Fibroblast of skin of scalp (primary cell): Measurements from ENCODE around the gene RNF157.
"Not testable (repeated sequence)": the region's sequence is repeated elsewhere in the genome, so short reads cannot be mapped to it uniquely, and the experiment has no call there.

Experiments used
- DNase-seq: peaks from one replicate; pipeline ENCODE4 v3.0.0-alpha.2; 2013

Gene RNF157

DNA sequence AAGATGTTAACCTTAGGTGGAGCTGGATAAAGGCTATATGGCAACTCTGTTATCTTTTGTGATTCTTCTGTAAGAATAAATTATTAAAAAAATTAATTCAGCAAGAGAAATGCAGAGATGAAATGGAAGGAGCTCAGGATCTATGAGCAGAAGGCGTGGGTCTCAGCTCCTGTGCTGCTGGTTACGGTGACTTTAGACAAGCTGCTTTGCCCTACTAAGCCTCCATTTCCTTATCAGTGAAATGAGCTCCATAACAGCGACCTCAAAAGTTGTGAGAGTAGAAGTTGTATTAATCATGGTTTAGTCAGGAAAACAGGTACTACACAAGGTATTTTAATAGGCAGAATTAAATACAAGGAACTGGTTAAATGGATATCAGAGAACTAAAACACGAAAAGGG is 51.0 kb downstream of the RNF157 start:
- DNase-seq: no peak

DNA sequence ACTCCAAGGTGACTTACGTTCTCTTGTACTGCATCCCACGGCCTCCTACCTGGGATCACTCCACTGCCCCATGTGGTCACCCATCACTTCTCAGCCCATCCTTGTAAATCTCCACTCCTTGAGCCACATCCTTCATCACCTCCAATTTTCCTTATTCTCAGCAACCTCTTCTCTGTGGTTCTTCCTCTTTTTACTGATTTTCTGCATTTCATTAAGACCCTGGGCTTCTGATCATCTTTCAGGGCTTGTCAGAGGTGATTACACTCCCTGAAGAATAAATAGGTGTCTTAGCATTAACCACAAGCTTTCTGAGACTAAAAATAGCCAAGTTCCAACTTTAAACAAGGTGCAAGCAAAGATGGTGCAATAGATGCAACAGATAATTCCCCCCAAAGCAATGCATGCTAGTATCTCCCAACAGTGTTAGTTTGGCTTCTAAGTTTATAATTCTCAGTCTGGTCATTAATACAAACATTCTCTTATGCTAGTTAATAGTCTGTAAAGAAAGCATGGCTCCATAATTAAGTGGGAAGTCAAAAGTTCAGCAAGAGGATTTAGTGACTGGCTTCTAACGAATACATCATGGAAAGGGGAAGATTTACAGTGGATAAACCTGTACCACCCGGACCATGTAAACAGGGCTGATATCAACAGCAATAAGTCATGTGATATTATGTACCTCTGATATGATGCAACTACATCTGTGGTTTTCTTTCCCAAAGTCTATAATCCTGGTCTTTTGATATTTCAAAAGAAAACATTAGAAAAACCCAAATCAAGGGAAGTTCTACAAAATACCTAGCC is 51.9 kb downstream of the RNF157 start:
- DNase-seq: no peak

DNA sequence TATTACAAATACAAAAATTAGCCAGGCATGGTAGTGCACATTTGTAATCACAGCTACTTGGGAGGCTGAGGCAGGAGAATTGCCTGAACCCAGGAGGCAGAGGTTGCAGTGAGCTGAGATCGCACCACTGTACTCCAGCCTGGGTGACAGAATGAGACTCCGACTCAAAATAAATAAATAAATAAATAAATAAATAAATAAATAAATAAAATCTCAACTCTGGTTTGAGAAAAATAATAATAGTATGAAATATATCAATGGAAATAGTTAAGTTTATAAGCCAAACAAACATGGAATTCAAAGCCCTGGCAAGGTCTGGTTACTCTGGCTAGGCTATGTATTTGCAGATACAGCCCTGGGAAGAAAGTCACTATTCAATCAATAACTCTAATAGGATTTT is 53.5 kb downstream of the RNF157 start:
- not testable (repeated sequence) for DNase-seq

DNA sequence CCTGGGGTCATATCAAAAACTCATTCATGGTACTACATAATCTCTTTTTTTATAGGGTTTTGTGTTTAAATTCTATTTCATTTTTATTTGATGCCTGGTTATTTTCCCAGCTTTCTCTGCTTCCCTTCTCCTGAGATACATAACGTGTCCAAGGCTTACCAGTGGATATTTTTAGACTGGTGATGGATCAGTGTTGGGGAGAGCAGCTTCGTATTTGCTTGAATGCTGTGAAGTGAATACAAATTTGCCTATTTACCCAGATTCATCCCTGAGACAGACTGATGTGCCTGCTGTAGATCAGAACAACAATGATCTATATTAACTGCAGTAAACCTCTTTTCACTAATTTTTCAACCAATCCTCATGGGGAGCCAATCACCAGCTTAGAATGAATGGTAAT is 56.0 kb downstream of the RNF157 start:
- no peak for DNase-seq

DNA sequence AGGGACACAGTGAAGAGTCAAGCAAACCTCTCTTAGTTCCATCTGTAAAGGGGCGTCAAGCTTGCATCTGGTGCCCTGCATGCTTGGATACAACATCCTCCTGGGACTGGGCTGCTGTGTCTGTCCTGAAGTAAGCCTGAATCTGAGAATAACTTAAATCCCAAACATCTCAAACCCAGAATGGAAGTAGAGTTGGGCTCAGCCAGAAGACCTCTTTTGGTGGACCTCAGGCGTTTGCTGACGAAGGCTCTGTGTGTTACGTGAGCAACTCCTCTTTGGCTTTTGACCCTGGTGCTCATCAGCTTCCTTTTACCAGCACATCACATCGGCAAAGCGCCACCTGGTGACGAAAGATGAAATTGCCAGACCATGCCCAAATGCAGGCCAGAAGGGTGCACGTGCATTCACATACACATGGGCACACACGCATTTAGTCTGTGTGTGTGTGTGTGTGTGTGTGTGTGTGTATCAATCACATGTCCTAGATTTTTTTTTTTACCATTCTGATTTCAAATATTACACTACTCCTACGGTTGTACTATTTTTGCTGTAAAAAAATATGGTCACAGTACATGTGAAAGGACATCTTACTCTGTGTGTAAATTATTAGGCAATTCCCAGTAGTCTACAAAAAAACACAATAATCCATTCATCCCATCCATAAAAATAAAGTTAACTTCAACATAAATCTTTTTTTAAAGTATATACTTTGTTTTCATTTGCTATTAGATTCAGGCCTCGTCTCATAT is 58.1 kb downstream of the RNF157 start:
- peak; percentile 88 for DNase-seq

DNA sequence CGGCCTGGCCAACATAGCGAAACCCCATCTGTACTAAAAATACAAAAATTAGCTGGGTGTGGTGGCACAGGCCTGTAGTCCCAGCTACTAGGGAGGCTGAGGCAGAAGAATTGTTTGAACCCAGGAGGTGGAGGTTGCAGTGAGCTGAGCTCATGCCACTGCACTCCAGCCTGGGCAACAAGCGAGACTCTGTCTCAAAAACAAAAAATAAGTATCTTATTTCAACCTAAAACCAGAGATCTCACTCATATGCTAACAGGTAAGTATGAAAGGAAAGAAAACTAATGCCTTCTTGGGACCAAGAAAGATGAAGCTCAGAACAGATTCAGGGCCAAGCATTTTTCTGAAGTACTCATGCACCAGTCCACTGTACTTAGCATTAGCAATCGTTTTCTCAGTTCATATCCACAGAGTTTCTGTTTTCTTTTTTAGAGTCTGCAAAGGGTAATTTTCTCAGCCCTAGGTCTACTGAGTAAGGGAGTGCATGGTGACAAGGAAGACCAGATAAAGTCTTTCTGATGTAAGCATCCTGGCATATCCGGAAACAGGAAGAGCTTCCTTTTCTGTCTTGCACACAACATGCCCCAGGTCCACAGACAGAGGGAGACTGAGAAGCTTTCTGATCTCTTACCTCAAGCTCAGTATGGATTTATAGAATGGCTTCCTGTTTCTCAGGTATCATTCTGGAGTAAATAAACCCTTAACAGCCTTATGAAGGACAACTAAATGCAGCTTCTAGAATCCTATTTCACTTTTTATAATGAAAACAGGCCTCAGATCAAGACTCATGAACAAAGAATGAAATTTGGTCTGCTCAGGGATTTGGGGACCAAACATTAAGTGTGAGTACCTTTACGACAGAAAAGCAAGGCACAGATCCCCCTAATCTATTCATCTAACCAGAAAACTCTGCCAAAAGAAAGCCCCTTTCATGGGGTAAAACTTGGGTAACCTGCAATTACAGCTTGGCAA is 60.5 kb downstream of the RNF157 start:
- DNase-seq: peak; percentile 36

DNA sequence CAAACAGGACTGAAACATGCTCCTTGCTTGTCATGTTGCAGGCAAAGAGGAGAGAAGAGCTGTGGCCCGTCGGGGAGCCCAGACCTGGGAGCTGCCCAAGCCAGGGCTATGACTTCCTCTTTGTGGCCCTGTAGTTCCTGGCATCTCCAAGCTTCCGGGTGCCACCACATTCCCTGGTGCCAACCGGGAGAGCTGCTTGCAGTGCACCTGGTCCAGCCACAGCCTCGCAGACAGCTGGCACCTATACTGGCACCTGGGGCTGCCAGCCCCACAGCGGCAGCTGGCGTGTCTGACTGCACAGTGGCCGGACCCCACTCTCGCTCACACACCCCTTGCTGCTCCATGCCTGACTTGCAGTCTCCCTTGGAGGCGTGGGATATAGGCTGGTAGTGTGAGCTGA is 62.2 kb downstream of the RNF157 start:
- DNase-seq: no peak

DNA sequence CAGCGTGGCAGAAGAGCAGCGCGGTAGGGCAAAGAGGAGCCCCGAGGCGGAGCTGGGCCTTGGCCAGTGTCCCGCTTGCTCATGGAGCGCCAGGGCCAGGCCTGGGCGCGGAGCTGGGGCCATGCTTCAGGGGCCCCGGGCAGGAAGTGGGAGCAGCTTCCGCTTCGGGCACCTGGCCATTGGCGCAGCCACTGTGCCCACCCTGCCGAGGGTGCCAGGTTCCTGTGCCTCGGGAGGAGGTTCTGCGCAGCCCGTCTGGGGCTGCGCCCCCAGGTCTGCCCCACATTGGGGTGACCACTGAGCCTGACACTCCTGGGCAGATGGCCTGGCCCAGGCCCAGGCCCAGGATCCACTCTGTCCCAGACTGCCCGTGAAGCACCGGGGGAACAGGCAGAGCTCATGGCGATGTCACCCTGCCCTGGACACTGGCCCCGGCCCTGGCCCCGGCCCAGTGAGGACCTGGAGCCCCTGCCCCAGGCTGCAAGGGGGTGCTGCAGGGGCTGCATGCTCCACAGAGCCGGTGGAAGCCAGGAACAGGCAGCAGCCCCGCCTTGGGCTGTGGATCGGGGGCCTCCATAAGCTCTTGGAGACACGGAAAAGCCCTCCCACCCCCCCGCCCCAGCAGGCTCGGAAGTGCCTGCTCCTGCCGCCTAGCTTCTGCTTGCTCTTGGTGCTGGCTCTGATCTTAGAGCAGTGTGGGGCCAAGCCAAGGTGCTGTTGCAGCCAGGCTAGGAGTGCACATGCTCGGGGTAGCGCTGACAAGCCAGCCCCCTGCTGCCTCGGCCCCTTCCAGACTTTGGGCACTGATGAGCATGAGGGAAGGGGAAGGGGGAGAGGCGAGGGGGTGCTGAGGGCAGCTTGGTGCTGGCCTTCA is 63.4 kb downstream of the RNF157 start:
- DNase-seq: no peak

DNA sequence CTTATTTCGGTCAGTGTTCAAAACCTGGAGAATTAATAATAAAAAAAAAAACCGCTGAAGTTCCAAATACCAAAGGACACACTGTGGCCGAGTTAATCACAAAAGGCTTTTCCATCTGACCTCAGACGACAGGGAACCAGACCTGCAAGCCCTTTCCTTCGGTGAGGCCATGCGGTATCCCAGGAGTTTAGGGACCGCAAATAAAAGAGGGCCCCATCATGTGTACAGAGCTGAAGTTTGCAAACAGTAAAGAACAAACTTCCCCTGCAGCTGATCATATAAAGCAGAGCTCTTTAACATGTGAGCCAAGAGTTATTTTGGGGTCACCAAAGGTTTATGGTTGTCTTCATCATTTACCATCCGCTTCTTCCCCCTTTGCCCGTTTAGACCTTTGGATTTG is 66.3 kb downstream of the RNF157 start:
- no peak for DNase-seq

DNA sequence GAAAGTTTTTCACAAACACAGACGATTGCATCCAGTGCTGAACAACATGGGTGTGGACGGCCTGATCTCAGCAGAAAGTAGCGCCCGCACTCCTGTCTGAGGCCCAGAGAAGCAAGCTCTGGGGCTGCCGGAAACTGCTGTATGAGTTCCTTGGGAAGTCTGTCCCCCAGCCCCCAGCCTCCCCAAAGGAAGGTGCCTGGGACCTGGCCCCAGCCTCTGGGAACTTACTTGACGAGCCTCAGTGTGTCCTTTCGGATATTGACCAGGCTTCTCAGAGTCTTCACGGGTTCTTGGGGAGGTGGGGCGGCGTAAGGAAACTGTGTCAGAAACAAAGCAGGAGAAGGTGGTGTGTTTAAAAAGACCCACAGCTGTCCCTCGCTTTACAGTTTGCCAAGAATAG is 66.8 kb downstream of the RNF157 start:
- DNase-seq: no peak

DNA sequence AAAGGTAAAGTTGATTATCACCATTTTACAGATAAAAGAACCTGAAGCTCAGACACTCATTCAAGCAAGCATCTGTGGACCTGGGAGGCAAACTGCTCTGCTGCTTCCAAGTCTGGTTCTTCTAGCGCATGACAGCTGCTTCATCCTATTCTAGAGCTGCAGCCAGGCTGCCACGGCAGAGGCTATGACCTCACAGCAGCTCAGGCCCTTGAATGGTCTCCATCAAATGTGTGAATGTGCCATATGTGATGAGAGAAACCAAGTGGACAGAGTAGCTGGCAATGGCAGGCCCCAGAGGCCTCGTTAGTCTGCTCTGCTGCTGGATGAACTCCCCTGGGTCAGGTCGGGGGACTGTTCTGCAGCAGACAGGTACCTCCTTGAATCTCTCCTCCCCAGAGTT is 68.6 kb downstream of the RNF157 start:
- no peak for DNase-seq

DNA sequence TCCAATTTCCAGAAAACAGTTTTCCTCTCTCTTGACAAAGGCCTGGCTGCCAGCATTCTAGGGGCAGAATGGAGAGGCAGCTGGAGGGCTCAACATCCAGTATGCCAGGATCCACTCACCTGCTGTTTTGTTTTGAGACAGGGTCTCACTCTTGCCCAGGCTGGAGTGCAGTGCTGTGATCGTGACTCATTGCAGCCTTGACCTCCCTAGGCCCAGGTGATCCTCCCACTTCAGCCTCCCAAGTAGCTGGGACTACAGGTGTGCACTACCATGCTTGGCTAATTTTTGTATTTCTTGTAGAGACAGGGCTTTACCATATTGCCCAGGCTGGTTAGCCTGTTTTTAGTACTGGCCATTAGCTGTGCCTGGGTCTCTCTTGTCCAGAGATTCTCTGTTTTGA is 70.2 kb downstream of the RNF157 start:
- no peak for DNase-seq

DNA sequence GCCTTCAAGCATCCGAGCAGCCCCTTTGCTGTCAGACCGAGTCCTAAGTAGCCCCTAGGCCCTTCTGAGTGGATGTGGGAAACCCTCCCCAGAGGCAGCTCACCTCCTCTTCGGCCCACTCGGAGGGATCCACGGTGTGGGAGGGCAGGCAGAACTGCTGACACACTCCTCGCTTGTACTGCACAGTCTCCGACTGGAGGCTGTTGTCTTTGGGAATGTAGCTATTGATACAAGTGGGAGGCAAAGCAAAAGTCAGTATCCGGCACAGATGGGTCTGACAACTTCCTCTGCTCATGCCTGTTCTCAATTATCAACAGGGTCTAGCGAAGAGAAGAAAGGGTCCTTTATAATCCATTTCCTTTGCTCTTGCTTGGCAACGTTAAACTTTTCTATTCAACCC is 73.4 kb downstream of the RNF157 start:
- no peak for DNase-seq

DNA sequence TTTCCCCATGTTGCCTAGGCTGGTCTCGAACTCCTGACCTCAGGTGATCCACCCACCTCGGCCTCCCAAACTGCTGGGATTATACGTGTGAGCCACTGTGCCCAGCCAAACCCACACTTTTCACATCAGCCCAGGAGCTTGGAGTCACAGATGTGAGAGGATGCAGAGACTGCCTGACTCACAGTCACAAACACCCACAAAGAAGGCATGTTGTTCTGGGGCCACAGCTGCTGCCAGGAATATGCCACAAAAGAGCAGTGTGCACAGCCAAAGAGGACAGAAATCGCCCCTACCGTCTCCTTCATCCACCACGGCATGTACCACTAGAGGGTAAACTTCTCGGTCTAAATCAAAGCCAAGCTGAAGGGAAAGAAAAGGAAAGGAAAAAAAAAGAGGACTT is 74.1 kb downstream of the RNF157 start:
- no peak for DNase-seq

DNA sequence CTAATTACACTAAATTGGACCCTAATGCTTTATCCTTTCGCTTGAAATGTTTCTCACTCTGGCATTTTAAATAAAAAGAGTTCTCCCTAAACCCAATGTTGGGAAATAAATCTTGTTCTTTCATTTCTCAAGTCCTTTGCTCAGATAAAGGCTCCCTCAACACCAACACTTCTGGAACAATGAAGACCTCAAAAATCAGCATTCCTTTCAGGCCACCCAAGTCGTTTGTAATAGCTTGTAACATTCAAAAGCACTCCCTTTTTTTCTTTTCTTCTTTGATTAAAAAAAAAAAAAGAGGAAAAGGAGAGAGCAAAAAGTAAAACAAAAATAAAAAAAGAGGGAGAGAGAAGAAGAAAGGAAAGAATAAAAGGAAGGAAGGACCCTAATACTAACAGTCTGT is 76.0 kb downstream of the RNF157 start:
- DNase-seq: peak; percentile 13

DNA sequence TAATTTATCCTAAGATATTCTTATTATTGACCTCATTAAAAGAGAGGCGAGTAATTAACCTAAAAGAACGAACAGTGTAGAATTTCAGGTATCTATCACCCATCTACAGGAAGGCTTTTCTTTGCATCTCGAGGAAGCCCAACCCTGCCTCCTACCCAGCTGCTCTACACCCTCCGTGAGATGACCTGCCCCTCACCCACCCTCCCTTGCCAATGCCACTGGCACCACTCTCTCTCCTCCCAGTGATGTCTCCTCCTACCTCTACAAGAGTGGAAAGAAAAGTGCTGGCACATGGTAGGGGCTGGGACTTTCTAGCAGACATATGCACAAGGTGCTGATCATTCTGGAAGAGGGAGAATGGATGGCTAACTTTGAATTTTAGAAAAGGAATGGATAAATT is 76.4 kb downstream of the RNF157 start:
- DNase-seq: no peak

DNA sequence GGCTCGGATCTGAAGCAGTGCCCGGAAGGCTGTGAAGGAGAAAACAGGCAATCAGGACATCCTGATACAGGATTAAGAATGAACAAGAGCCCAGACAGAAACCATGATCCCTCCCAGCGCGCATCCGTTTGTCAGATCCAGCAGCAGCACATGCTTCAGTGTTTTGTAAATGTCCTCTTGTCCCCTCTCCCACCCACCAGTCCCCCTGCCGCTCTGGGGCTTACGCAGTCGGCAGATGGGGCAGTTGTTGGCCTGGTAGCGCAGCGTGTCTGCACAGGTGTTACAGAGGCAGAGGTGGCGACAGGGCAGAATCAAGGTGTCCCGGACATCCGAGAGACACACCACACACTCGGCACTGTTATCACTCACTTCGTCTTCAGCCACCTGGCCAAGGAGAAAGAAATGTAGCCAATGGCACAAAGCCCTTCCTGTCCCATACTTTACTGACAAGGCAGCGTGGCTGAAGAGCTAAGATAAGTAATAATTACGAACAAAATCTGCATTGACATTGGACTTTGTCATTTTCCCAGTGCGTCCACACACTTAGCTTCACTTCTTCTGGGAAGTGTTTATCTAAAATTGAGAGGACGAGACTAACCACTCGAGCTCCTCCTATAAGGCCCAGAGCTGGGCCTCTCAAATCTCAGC is 78.5 kb downstream of the RNF157 start:
- DNase-seq: no peak

DNA sequence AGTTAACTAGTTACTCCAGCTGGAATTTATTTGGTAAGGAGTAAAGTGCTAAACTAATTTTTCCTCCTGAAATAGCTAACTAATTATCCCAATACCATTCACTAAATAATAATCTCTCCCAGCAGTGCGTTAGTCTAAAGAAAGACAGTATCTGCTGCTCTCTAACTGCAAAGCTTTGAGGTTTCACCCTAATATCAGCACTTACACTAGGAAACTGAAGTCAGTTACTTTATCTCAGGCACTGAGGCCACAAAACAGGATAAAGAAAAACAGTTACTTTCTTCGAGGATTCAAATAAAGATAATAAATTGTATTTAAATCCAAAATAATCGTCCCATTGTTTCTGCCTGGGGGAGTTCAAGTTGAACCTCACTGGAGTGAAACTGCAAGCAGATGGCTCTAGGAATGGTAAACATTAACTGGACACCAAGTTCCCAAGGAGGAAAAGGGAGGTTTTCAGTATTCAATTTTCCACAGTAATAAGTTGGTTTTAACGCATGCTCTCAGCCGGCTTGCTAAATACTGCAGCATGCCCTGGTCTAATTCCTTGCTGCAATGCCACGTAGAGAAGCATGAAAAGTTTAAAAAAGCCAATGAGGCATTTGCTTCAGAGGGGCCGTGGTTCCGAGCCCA is 79.3 kb downstream of the RNF157 start:
- DNase-seq: no peak

DNA sequence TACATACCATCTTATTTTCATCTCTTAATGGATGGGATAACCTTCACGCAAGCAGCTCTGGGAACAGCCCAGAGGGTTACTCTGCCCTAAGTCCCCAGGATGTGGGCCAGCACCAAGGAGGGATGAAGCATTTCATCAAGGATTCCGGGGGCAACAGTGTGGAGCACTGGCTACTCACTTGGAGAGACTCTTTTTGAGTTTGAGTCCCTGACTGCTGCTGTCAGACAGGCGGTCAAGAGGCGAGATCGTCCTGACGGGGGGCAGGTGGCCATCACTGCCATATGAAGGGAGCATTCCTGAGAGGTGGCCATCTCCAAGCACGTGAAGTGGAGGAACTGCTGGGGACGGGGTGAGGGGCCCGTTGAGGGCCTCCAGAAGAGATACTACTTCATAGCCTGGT is 81.1 kb downstream of the RNF157 start:
- no peak for DNase-seq

DNA sequence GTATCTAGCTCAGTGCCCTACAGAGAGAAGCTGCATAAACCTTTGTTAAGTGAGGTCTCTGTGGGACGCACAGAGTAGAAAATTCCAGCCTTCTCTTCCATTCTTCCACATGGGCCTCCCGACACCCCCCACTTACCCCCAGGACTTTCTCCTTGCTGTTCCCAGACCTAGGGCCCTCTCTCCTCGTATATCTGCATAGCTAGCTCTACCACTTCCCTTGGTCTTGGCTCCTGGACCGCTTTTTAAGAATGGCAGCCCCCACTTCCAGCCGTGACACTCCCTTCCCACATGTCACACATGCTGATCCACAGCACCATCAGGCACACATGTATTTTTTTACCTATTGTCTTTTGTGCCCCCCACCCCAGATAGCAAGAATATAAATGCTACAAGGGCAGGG is 82.5 kb downstream of the RNF157 start:
- no peak for DNase-seq

DNA sequence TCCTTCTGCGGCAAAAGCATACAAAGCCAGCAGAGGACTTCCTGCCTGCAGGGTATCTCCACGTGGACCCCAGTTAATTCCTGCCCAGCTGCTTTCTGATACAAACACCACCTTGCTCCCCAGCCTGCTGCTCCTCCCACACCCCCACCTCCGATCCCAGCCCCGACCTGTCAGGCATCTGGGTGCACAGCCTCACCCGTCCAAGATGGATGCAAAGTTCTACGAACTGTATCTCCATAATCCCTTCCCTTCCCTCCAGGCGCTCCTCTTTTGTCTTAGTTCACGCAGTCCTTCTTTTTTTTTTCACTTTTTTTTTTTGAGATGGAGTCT is 83.7 kb downstream of the RNF157 start:
- no peak for DNase-seq
